Stimulated activated CD8-positive, alpha-beta memory T cell treated with anti-CD3 and anti-CD28 coated beads, Interleukin-12 subunit alpha, Interleukin-12 subunit beta, amount 100 ng/mL, for 1 hour (primary cell): Measurements from ENCODE around the gene EPS15.
"Not testable (repeated sequence)": the region's sequence is repeated elsewhere in the genome, so short reads cannot be mapped to it uniquely, and the experiment has no call there.

Experiments
- DNase-seq: peaks from one replicate; pipeline ENCODE4 v3.0.0-alpha.2; 2020; ENCODE audit warnings: low read depth

Gene EPS15

GRCh38 chr1:51331206-51332100, 187.6 kb downstream of the EPS15 start:
- DNase-seq: no peak

- no peak for DNase-seq
Observed at GRCh38 chr1:51330331-51331201, 188.5 kb downstream of the EPS15 start, which contains the start of gene TTC39A. Gene TTC39A (minus strand): TSS chr1:51330562. CDS start chr1:51330477, 85 bp downstream.

- no peak for DNase-seq
Observed at GRCh38 chr1:51329443-51330325, 189.4 kb downstream of the EPS15 start.

GRCh38 chr1:51328926-51329325, 190.1 kb downstream of the EPS15 start:
- DNase-seq: no peak

- DNase-seq: no peak
Observed at GRCh38 chr1:51328279-51328678, 190.8 kb downstream of the EPS15 start.

- DNase-seq: no peak
Observed at GRCh38 chr1:51327386-51327785, 191.7 kb downstream of the EPS15 start.

GRCh38 chr1:51326839-51327238, 192.2 kb downstream of the EPS15 start:
- DNase-seq: no peak

- no peak for DNase-seq
Observed at GRCh38 chr1:51325878-51326755, 192.9 kb downstream of the EPS15 start.

GRCh38 chr1:51325391-51325790, 193.7 kb downstream of the EPS15 start:
- no peak for DNase-seq

- not testable (repeated sequence) for DNase-seq
Observed at GRCh38 chr1:51325011-51325385, 194.1 kb downstream of the EPS15 start.

- no peak for DNase-seq
Observed at GRCh38 chr1:51324251-51325010, 194.6 kb downstream of the EPS15 start.

GRCh38 chr1:51323778-51324177, 195.3 kb downstream of the EPS15 start:
- DNase-seq: no peak

GRCh38 chr1:51322417-51323101, 196.5 kb downstream of the EPS15 start:
- no peak for DNase-seq

GRCh38 chr1:51321924-51322280, 197.2 kb downstream of the EPS15 start:
- no peak for DNase-seq

- DNase-seq: no peak
Observed at GRCh38 chr1:51320967-51321923, 197.8 kb downstream of the EPS15 start.

- DNase-seq: no peak
Observed at GRCh38 chr1:51317798-51318197, 201.3 kb downstream of the EPS15 start.

GRCh38 chr1:51316846-51317120, 202.3 kb downstream of the EPS15 start:
- DNase-seq: no peak

GRCh38 chr1:51316113-51316845, 202.8 kb downstream of the EPS15 start:
- DNase-seq: no peak
